Measurements from ENCODE around the gene SNX14. TPM values are rescaled to one million over a fixed set of nuclear protein-coding genes. Genes with fewer than 3 reads are reported as not detected.

Gene SNX14
- total and polyA plus RNA-seq, 10 donors = 63.8 to 170 (median 88.9) TPM

- no peaks in the 10 kb centered on the region for H3K9me3 ChIP-seq
- TF ChIP-seq CTCF (IDR thresholded peaks at IDR 0.05 in 8 of 11, conservative IDR thresholded peaks at IDR 0.05 in 3 of 11) (no peak), POLR2A (IDR thresholded peaks at IDR 0.05) (no peak), POLR2AphosphoS5 (IDR thresholded peaks at IDR 0.05) (no peak)
These were observed 31.8 kb downstream of the SNX14 start for GRCh38 chr6:85561750-85562357.

GRCh38 chr6:85556992-85557668, 36.5 kb downstream of the SNX14 start:
- Histone ChIP-seq H3K27ac (no peak overlapping the region), H3K27me3 (replicated peaks in 1 of 7) (no peaks in the 10 kb centered on the region), H3K36me3 (peaks cover 0 to 88% (median 34%) of the 10 kb centered on the region in 6 donors), H3K4me3 (no peak overlapping the region), H3K4me1 (no peaks in the 10 kb centered on the region), H3K9me3 (no peaks in the 10 kb centered on the region)
- no peak for TF ChIP-seq POLR2AphosphoS5 (IDR thresholded peaks at IDR 0.05)
- no peak for TF ChIP-seq CTCF (IDR thresholded peaks at IDR 0.05 in 8 of 11, conservative IDR thresholded peaks at IDR 0.05 in 3 of 11)
- no peak for TF ChIP-seq POLR2A (IDR thresholded peaks at IDR 0.05)
- 94 to 98% (median 97%) methylated on average over 3 of the region's 3 CpGs for WGBS, 5 donors
- no peak for DNase-seq
- intact Hi-C loops (cut with DNase I; ENCODE audit: low total_unique reads) = no loop called here

More at GRCh38 chr6:85561750-85562357, 31.8 kb downstream of the SNX14 start:
- Histone ChIP-seq H3K4me3 (no peak overlapping the region), H3K27me3 (replicated peaks in 1 of 7) (no peaks in the 10 kb centered on the region), H3K4me1 (peaks cover 0 to 11% (median 0%) of the 10 kb centered on the region in 6 donors), H3K27ac (no peak overlapping the region), H3K36me3 (peaks cover 0 to 85% (median 23%) of the 10 kb centered on the region in 6 donors)
- WGBS, 5 donors = 84 to 93% (median 91%) methylated on average over 3 of the region's 3 CpGs
- DNase-seq = no peak
- intact Hi-C loops (cut with DNase I; ENCODE audit: low total_unique reads) = no loop called here

- peaks cover 0 to 7% (median 0%) of the 10 kb centered on the region in 8 donors for H3K9me3 ChIP-seq
- TF ChIP-seq CTCF (IDR thresholded peaks at IDR 0.05 in 8 of 11, conservative IDR thresholded peaks at IDR 0.05 in 3 of 11) (no peak), POLR2AphosphoS5 (IDR thresholded peaks at IDR 0.05) (no peak), POLR2A (IDR thresholded peaks at IDR 0.05) (no peak)
- DNase-seq = no peak
- no peaks in the 10 kb centered on the region for H3K4me1 ChIP-seq
- intact Hi-C loops (cut with DNase I; ENCODE audit: low total_unique reads) = no loop called here
- 93 to 99% (median 96%) methylated on average over 3 of the region's 3 CpGs for WGBS, 5 donors
- H3K36me3 ChIP-seq = peaks cover 0 to 91% (median 36%) of the 10 kb centered on the region in 6 donors
- H3K27ac ChIP-seq = no peak overlapping the region
- H3K27me3 ChIP-seq (replicated peaks in 1 of 7) = no peaks in the 10 kb centered on the region
- H3K4me3 ChIP-seq = no peak overlapping the region
These were observed 41.0 kb downstream of the SNX14 start for GRCh38 chr6:85552652-85553051.

DNA sequence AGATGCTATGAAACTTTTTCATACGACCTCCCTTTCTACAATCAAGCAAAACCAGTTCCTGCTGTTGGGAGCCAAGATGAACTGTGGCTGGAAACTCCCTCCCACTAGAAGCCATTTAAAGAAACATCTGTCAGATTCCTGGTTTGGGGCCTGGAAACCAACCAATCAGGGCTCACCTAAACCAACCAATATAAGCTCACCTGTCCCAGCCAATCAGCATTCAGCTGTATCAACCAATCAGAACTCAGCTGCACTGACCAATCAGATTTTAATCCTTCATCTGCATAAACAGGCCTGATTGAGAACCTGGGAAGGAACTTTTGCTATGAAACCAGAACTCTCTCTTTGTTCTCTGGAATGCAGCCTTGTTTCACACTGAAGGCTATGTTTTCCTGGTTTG, 42.4 kb downstream of the SNX14 start:
- no peak overlapping the region for H3K4me3 ChIP-seq
- 79 to 92% (median 88%) methylated on average over 1 of the region's 1 CpG for WGBS, 5 donors
- H3K9me3 ChIP-seq = peaks cover 0 to 7% (median 0%) of the 10 kb centered on the region in 8 donors
- TF ChIP-seq POLR2AphosphoS5 (IDR thresholded peaks at IDR 0.05) (no peak), CTCF (IDR thresholded peaks at IDR 0.05 in 8 of 11, conservative IDR thresholded peaks at IDR 0.05 in 3 of 11) (no peak), POLR2A (IDR thresholded peaks at IDR 0.05) (no peak)
- H3K36me3 ChIP-seq = peaks cover 0 to 91% (median 41%) of the 10 kb centered on the region in 6 donors
- H3K27ac ChIP-seq = no peak overlapping the region
- intact Hi-C loops (cut with DNase I; ENCODE audit: low total_unique reads) = no loop called here
- no peaks in the 10 kb centered on the region for H3K4me1 ChIP-seq
- no peak for DNase-seq
- H3K27me3 ChIP-seq (replicated peaks in 1 of 7) = no peaks in the 10 kb centered on the region
